Right ventricle myocardium inferior (tissue), 1 donor: ENCODE measurements around the gene RELN. TPM values are rescaled to one million over a fixed set of nuclear protein-coding genes. Genes with fewer than 3 reads are reported as not detected.
"Not testable (repeated sequence)": the region's sequence is repeated elsewhere in the genome, so short reads cannot be mapped to it uniquely, and the experiment has no call there.

ENCODE experiments used
- ATAC-seq: fragments of 200-7000 bp; cut with Tn5 transposase; one replicate; pipeline ENCODE4 v1.9.1; 2020; ENCODE audit warnings: mild to moderate bottlenecking, moderate library complexity
- DNase-seq: peaks from one replicate; pipeline ENCODE4 v3.0.0; 2021; ENCODE audit errors: missing footprints
- intact Hi-C: fragments of 100-400 bp; cut with DNase I; formaldehyde crosslinking; loops from one replicate; pipeline ENCODE4 v1.11.0; 2022
- total RNA-seq: library from RNA; stranded (reverse); fragmentation: NEBNext Ultra II Directional; extraction: Animal tissue kit (Norgen Biotek cat#: 25700); gene quantifications from one replicate; pipeline ENCODE4 v1.2.1, GENCODE V29; 2021
- donor health status: DM: no; HTN: yes; CAD: no; lungs with severe emphysema.

The RELN gene
- total RNA-seq, 1 donor from 2014 or later, result 0.62 TPM

- ATAC-seq (no peak), DNase-seq (no peak)
- intact Hi-C loops, result no loop called here
These were observed 73.6 kb downstream of the RELN start for GRCh38 chr7:103915680-103916357.

DNA sequence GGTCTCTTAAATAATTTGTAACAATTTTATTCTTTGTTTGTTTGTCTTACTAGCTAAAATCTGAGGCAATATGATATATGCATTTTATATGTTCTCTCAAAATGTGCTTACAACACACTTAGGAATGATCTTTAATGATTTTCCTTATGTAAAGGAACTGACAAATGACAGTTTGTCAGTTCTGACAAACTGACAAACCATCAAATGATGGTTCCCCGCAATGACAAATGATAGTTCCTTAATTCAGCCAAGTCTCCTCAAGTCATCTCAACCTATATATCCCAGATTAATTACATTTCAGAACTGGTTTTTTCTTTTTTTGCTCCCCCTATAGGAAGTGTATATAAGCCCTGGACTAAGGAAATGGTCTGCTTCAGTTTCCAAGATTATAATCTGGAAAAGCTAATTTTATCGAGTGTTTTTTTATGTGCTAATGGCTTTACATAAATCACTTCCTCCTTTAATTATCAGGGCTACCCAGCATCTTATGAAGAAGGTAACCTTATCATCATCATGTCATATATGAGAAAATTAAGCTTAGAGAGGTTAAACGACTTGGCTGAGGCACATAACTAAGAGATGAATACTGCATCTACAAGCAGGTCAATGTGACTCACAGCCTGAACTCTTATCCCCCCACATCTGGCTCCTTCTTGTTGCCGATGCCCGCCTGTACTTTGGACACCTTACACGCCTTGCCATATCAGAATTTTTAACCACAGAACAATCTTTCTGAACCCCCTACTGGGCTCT, 75.1 kb downstream of the RELN start:
- ATAC-seq, result no peak
- intact Hi-C loops, result no loop called here
- no peak for DNase-seq

DNA sequence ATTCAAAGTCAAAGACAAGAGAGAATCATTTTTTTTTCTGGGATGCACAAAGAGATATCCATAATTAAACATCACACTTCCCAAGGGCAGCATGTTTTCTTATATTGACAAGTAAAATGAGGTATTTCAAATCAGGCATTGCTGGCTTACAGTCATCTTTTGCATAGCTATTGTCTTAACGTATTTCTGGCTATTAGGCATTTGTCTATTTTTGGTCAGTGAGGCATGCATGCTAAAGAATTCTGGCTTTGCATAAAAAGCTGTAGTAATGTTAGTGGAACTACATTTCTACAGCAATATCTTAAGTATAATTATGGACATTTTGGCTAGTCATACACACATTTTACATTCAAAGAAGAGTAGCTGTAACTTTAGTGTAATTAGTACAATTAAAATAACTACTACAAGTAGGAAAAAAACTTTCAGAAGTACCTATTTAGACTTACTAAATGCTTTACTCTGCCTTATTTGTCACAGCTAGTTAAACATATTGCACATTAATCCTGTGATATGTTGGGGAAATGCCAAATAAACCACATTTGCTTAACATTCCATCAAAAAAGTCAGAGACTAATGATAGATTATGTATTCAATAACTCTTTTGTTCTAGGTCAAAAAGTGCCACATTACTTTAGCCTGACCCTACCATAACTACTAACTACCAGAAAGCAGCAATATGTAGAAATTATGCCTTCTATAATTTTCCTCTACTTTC, 76.4 kb downstream of the RELN start:
- intact Hi-C loops, result no loop called here
- DNase-seq, result no peak
- ATAC-seq, result no peak

GRCh38 chr7:103911015-103911414, 78.4 kb downstream of the RELN start:
- ATAC-seq, DNase-seq, intact Hi-C loops: not testable (repeated sequence)

DNA sequence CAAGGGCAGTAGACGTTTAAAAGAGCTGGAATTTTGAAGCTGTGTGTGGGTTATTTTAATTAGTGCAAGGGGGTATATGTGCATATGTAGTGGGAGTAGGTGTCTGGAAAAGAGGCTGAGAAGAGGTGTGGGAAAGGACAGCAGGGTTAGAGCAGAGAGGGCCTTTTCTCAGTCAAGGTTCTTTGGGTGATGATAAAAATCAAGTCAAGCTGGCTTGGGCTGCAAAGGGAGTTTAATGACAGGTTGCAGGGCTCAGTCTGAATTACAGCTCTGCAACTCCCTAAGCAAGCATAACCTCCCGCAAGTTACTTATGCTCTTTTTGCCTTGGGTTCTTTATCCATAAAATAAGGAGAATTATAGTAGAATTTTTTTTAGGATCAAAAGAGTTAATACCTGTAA, 83.5 kb downstream of the RELN start:
- intact Hi-C loops, result no loop called here
- no peak for ATAC-seq
- DNase-seq, result no peak

DNA sequence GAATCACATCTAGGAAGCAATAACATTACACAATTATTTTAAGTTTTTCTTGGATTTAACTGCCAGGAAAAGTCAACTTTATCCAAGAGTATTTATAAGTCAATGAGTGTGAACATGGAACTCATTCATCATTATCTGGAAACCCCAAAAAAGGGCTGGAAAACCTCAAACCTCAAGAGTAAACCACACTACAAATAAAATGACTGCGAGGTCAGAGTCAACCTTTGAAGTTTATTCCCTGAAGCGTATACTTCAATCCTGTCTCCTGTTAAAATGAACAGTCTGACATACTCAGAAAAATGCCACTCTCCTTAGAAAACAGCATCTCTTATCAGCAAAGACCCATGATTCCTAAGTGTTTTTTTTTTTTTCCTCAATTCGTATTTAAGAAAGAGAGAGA, 86.5 kb downstream of the RELN start:
- DNase-seq (no peak), ATAC-seq (no peak)
- intact Hi-C loops, result no loop called here

GRCh38 chr7:103896826-103897225, 92.6 kb downstream of the RELN start:
- DNase-seq, ATAC-seq, intact Hi-C loops: not testable (repeated sequence)

GRCh38 chr7:103894656-103895596, 94.5 kb downstream of the RELN start:
- intact Hi-C loops, result no loop called here
- no peak for ATAC-seq

DNA sequence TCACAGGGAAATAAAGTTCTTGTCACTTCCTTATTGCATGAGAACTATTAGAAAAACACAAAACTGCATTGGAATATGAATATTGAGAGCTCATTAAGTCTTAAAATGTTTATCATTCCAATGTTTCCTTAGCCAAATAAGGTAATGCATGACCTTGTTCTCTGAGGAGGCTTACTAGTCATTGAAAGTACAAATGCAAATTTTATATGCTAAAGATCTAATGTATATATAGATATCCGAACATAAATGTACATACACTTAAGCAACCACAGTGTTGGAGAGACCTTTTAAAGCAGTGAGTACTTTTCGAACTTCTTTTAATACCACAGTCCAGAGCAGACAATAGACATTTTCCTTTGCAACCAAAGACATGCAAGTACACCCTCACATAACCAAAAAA, 96.1 kb downstream of the RELN start:
- DNase-seq (no peak), ATAC-seq (no peak)
- intact Hi-C loops, result no loop called here

More at GRCh38 chr7:103894656-103895596, 94.5 kb downstream of the RELN start:
- DNase-seq, result no peak

GRCh38 chr7:103889451-103889850, 100.0 kb downstream of the RELN start:
- DNase-seq (no peak), ATAC-seq (no peak)
- intact Hi-C loops, result no loop called here

DNA sequence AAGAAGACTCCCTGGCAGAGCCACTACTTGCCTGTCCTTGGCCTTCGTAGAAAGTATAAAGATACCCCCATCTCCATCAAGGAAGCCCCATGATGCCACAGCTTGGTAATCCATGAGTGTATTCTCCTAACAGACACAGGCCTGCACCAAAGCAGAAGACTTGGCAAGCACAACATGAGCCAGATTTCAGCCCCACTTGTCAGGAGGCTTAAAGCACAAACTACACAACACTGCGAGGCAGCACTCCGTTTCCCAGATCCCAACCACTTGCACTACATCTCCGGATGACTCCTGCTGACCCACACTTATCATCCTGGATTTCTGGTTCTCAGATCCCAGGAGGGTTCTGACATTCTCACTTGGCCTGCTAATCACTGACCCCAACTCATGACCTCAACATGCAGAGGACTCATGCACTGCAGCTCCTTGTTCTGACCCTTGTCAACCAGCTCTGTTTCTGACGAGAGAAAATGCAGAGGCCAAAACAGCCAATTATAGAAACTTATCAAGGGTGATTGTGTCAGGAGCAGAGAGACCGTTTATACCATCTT, 100.8 kb downstream of the RELN start:
- ATAC-seq, result no peak
- intact Hi-C loops, result no loop called here
- no peak for DNase-seq

DNA sequence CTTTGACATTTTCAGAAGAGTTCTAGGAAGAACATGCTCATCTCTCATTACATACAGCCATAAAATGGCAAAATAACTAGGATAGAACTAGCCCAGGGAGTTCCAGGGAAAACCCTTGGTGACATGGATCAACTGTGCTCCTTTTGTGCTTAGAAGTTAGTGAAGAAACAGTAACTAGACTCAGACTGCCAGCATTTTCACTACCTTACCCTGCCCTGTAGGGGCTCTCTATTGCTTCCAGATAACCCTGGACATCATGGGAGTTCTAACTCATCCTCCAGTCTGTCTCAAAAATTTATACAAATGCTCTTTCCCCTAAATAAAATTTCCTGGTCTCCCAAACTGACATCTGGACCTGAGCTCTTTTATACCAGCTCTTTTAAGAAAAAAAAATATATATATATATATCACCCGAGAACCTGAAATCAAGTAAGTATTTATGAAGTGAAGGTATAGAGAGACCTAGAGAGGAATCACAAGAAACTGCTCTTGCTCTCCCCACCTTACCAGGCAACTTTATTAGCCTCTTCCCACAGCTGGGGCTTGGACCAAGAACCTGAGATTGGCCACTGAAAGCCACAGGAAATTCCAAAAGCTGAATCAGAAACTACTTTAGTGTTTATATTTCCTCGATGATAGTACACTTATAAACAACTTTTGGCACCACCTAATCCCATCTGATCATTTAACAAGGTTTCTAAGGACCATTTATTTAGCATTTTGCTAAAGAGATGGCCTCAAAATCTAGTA, 101.4 kb downstream of the RELN start:
- ATAC-seq, result no peak
- DNase-seq, result no peak
- intact Hi-C loops, result no loop called here

- DNase-seq (no peak), ATAC-seq (no peak)
- intact Hi-C loops, result no loop called here
These were observed 102.4 kb downstream of the RELN start for GRCh38 chr7:103887050-103887449.

GRCh38 chr7:103879928-103880600, 109.4 kb downstream of the RELN start:
- ATAC-seq (no peak), DNase-seq (no peak)
- intact Hi-C loops, result no loop called here

GRCh38 chr7:103879411-103879810, 110.0 kb downstream of the RELN start:
- intact Hi-C loops, result no loop called here
- DNase-seq (no peak), ATAC-seq (no peak)

DNA sequence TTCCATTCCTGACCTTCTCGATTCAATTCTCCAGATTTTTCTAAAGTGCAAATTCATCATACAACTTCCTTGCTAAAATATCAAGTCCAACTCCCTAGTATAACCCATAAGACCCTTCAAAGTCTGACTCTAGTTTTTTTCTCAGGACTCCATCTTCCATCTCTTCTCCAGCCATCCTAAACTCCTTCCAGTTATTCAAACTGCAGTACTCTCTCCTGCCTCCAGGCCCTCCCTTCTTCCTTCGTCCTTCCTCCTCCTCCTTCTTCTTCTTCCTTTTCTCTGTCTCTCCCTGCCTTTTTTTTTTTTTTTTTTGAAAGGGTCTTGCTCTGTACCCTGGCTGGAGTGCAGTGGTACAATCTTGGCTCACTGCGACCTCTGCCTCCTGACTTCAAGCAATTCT, 111.9 kb downstream of the RELN start:
- ATAC-seq, result no peak

DNA sequence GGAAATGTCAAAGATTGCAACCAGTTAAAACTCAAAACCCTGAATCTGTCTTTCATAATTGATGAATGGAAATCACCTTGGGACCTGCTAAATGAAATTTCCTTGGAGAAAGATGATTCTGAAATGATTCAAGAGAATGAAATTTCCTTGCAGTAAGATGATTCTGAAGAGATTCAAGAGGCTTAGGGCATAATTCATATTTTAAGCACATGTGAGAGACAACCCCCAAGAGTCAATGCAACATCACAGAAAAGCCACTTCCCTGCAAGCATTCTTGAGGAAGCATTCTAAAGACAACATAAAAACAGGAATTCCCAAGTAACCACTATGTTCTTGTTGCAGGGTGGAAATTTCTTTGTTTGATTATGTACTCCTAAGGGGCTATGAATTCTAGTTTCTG, 113.7 kb downstream of the RELN start:
- intact Hi-C loops, result no loop called here
- DNase-seq, result no peak
- no peak for ATAC-seq

More for the DNA sequence above, 111.9 kb downstream of the RELN start:
- intact Hi-C loops, result no loop called here
- no peak for DNase-seq
